Tibial artery (tissue), 4 donors: ENCODE measurements around the gene WHAMM.

Source experiments
- DNase-seq, 2 donors: peaks; one replicate each; pipeline ENCODE4 v3.0.0-alpha.2; 2019
- H3K27ac ChIP-seq, 2 donors: fragments of 200-600 bp; sonication (generic) in 1 of 2; 1 replicate in 1 of 2; 2 replicates in 1 of 2; pipeline ENCODE4 v1.5.1; 2018 to 2019; ENCODE audit warnings: mild to moderate bottlenecking in 1 of 2
- H3K27me3 ChIP-seq, 2 donors: fragments of 200-600 bp; sonication (generic) in 1 of 2; one replicate each; pipeline versions ENCODE4 v1.5.1 to v1.6.0; 2016 to 2019
- H3K36me3 ChIP-seq, 3 donors: fragments of 200-600 bp; sonication (generic) in 2 of 3; one replicate each; pipeline ENCODE4 v1.5.1; 2016 to 2019; ENCODE audit warnings: mild to moderate bottlenecking in 2 of 3
- H3K4me1 ChIP-seq, 4 donors: fragments of 200-600 bp; sonication (generic) in 2 of 4; 1 replicate in 3 of 4; 2 replicates in 1 of 4; pipeline ENCODE4 v1.5.1; 2016 to 2019
- H3K4me3 ChIP-seq, 2 donors: fragments of 200-600 bp; sonication (generic) in 1 of 2; 1 replicate in 1 of 2; 2 replicates in 1 of 2; pipeline ENCODE4 v1.5.1; 2018 to 2019; ENCODE audit warnings: mild to moderate bottlenecking in 2 of 2
- H3K9me3 ChIP-seq, 3 donors: fragments of 200-600 bp; sonication (generic) in 1 of 3; one replicate each; pipeline ENCODE4 v1.5.1; 2016 to 2019
- intact Hi-C: fragments of 100-400 bp; cut with DNase I; formaldehyde crosslinking; loops from one replicate; pipeline ENCODE4 v1.15.0; 2023; ENCODE audit warnings: low total_unique reads
- TF ChIP-seq, protein P1 (sequence below), 2 experiments: fragments of 200-600 bp in 1 of 2; fragments of 450-650 bp in 1 of 2; IDR thresholded peaks; one replicate each; pipeline ENCODE4 v1.5.1; 2017 to 2019; ENCODE audit warnings: antibody characterized with exemption in 2 of 2, mild to moderate bottlenecking in 1 of 2, moderate library complexity in 1 of 2

Gene WHAMM

DNA sequence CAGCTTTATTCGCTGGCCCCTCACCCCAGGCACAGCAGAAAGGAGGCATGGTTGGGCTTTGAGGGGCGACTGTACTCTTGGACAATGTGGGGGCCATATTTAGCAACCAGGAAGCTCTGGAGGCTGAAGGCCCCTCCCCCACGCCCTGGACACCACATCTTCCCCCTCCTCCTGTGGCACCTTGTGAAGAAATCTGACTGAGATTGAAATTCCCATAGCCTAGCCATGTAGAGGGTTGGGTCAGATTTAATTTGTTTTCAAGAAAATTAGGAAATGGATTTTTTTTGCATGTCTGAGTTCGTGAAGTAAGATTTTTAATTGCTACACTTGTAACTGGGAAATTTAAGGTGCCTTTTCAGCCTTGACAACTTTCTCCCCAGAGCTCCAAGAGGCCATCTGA, 28.1 kb upstream of the WHAMM start:
- TF ChIP-seq, protein P1, sequence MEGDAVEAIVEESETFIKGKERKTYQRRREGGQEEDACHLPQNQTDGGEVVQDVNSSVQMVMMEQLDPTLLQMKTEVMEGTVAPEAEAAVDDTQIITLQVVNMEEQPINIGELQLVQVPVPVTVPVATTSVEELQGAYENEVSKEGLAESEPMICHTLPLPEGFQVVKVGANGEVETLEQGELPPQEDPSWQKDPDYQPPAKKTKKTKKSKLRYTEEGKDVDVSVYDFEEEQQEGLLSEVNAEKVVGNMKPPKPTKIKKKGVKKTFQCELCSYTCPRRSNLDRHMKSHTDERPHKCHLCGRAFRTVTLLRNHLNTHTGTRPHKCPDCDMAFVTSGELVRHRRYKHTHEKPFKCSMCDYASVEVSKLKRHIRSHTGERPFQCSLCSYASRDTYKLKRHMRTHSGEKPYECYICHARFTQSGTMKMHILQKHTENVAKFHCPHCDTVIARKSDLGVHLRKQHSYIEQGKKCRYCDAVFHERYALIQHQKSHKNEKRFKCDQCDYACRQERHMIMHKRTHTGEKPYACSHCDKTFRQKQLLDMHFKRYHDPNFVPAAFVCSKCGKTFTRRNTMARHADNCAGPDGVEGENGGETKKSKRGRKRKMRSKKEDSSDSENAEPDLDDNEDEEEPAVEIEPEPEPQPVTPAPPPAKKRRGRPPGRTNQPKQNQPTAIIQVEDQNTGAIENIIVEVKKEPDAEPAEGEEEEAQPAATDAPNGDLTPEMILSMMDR (IDR thresholded peaks at IDR 0.05) = no peak
- Histone ChIP-seq H3K36me3 (no peaks in the 10 kb centered on the region), H3K27ac (no peak overlapping the region), H3K27me3 (no peaks in the 10 kb centered on the region), H3K4me3 (no peak overlapping the region), H3K4me1 (no peaks in the 10 kb centered on the region), H3K9me3 (no peaks in the 10 kb centered on the region)
- no peak for DNase-seq
- intact Hi-C loops = no loop called here

DNA sequence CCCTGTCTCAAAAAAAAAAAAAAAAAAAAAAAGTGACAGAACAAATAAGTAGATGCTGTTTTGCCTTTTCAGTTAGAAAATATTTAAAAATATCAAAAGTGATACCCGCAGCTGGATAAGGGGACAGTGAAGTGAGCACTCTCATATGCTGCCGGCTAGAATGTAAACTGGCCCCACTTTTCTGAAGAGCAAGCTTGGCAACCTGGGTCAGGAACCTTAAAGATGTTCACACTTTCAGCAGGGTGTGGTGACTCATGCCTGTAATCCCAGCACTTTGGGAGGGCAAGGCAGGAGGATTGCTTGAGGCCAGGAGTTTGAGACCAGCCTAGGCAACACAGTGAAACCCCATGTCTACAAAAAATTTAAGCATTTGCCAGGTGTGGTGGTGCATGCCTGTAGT, 20.9 kb upstream of the WHAMM start:
- no peaks in the 10 kb centered on the region for H3K36me3 ChIP-seq
- H3K27me3 ChIP-seq = no peaks in the 10 kb centered on the region
- TF ChIP-seq, protein P1 (IDR thresholded peaks at IDR 0.05) = no peak
- H3K4me1 ChIP-seq = no peaks in the 10 kb centered on the region
- no peak for DNase-seq
- no peak overlapping the region for H3K27ac ChIP-seq
- no peaks in the 10 kb centered on the region for H3K9me3 ChIP-seq
- no peak overlapping the region for H3K4me3 ChIP-seq
- intact Hi-C loops = no loop called here

DNA sequence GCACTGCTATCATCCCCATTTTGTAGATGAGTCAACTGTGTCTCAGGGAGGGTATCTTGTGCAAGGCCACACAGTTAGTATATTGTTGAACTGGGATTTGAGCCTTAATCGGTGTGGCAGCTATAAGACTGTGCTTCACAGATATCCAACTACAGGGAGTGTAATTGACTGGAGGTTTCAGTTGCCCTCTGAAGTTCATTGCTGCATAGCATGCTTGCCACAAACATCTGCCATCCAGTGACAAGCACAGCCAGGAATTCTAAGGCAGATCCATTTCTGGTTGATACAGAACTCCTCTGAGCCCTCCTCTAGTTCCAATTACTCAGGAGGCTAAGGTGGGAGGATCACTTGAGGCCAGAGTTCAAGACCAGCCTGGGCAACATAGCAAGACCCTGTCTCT, 19.9 kb upstream of the WHAMM start:
- Histone ChIP-seq H3K27me3 (no peaks in the 10 kb centered on the region), H3K27ac (no peak overlapping the region), H3K4me1 (no peaks in the 10 kb centered on the region), H3K9me3 (no peaks in the 10 kb centered on the region), H3K36me3 (no peaks in the 10 kb centered on the region), H3K4me3 (no peak overlapping the region)
- DNase-seq = no peak
- intact Hi-C loops = no loop called here
- TF ChIP-seq, protein P1 (IDR thresholded peaks at IDR 0.05) = no peak

DNA sequence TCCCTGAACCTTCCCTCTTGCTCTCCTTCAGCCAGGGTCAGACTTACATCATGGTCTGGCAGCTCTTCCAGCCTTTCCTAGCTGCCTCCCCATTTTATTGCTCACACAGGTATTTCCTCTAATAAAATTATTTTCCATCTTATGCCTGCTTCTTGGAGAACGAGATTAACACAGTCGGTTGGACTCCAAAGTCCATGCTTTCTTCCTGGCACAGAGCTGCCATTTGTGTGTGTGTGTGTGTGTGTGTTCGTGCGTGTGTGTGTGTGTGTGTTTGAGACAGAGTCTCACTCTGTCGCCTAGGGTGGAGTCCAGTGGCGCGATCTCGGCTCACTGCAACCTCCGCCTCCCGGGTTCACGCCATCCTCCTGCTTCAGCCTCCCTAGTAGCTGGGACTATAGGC, 19.1 kb upstream of the WHAMM start:
- TF ChIP-seq, protein P1 (IDR thresholded peaks at IDR 0.05) = no peak
- intact Hi-C loops = no loop called here
- no peak overlapping the region for H3K4me3 ChIP-seq
- no peak overlapping the region for H3K27ac ChIP-seq
- no peaks in the 10 kb centered on the region for H3K36me3 ChIP-seq
- H3K9me3 ChIP-seq = no peaks in the 10 kb centered on the region
- no peaks in the 10 kb centered on the region for H3K4me1 ChIP-seq
- H3K27me3 ChIP-seq = no peaks in the 10 kb centered on the region
- DNase-seq = no peak

DNA sequence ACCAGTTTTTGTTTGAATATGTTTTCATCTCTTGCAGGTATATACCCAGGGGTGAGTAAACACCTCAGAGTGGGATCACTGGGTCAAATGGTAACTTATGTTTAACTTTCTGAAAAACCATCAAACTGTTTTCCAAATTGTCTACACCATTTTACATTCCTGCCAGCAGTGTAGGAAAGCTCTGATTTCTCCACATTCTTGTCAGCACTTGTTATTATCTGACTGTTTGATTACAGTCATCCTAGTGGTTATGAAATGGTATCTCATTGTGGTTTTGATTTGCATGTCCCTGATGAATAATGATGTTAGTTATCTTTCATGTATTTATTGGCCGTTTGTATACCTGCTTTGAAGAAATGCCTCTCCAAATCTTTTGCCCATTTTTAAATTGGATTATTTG, 17.4 kb upstream of the WHAMM start:
- no peaks in the 10 kb centered on the region for H3K36me3 ChIP-seq
- no peak for DNase-seq
- no peak overlapping the region for H3K4me3 ChIP-seq
- no peaks in the 10 kb centered on the region for H3K9me3 ChIP-seq
- TF ChIP-seq, protein P1 (IDR thresholded peaks at IDR 0.05) = no peak
- intact Hi-C loops = no loop called here
- no peak overlapping the region for H3K27ac ChIP-seq
- H3K4me1 ChIP-seq = no peaks in the 10 kb centered on the region
- H3K27me3 ChIP-seq = no peaks in the 10 kb centered on the region

DNA sequence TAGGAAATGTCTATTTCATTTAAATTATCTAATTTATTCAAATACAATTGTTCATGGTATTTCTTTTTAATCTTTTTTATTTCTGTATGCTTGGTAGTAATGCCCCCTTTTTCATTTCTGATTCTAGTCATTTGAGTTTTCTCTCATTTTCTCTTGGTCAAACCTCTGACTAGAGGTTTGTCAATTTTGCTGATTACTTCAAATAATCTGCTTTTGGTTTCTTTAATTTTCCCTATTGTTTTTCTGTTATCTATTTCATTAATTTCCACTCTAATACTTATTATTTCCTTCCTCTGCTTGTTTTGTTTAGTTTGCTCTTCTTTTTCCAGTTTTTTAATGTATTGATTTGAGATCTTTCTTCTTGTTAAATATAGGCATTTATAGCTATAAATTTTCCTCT, 15.7 kb upstream of the WHAMM start:
- DNase-seq = no peak
- TF ChIP-seq, protein P1 (IDR thresholded peaks at IDR 0.05) = no peak
- Histone ChIP-seq H3K27ac (no peak overlapping the region), H3K27me3 (no peaks in the 10 kb centered on the region), H3K36me3 (no peaks in the 10 kb centered on the region), H3K4me1 (no peaks in the 10 kb centered on the region), H3K9me3 (no peaks in the 10 kb centered on the region), H3K4me3 (no peak overlapping the region)
- intact Hi-C loops = no loop called here
